RKO (cell line): Measurements from ENCODE around the gene CCDC74A.
"Not testable (repeated sequence)": the region's sequence is repeated elsewhere in the genome, so short reads cannot be mapped to it uniquely, and the experiment has no call there.

Experiments
- DNase-seq: peaks from one replicate; pipeline ENCODE4 v3.0.0-alpha.2; 2016; ENCODE audit warnings: low spot score

Gene CCDC74A

GRCh38 chr2:131503587-131503986 lies 24.1 kb upstream of the CCDC74A start:
- DNase-seq, result not testable (repeated sequence)

GRCh38 chr2:131504082-131504750 lies 23.5 kb upstream of the CCDC74A start:
- DNase-seq, result not testable (repeated sequence)

GRCh38 chr2:131509615-131510014 lies 18.1 kb upstream of the CCDC74A start:
- DNase-seq, result no peak

- DNase-seq, result not testable (repeated sequence)
These were observed 16.3 kb upstream of the CCDC74A start for GRCh38 chr2:131511291-131511968.

- DNase-seq, result not testable (repeated sequence)
These were observed 15.5 kb upstream of the CCDC74A start for GRCh38 chr2:131511969-131512870.

- DNase-seq, result not testable (repeated sequence)
These were observed 13.1 kb upstream of the CCDC74A start for GRCh38 chr2:131514408-131515166.

GRCh38 chr2:131515235-131515634 lies 12.5 kb upstream of the CCDC74A start:
- not testable (repeated sequence) for DNase-seq

GRCh38 chr2:131516011-131516410 lies 11.7 kb upstream of the CCDC74A start:
- no peak for DNase-seq

- DNase-seq, result not testable (repeated sequence)
These were observed 11.1 kb upstream of the CCDC74A start for GRCh38 chr2:131516621-131517020.

GRCh38 chr2:131517106-131517831 lies 10.4 kb upstream of the CCDC74A start:
- DNase-seq, result no peak

- DNase-seq, result not testable (repeated sequence)
These were observed 9.8 kb upstream of the CCDC74A start for GRCh38 chr2:131517856-131518255.

- not testable (repeated sequence) for DNase-seq
These were observed 9.2 kb upstream of the CCDC74A start for GRCh38 chr2:131518531-131518930.

- no peak for DNase-seq
These were observed 8.2 kb upstream of the CCDC74A start for GRCh38 chr2:131519466-131519865.

GRCh38 chr2:131519871-131520470 lies 7.7 kb upstream of the CCDC74A start:
- DNase-seq, result not testable (repeated sequence)

GRCh38 chr2:131520526-131520925 lies 7.2 kb upstream of the CCDC74A start:
- DNase-seq, result no peak

GRCh38 chr2:131521524-131521923 lies 6.2 kb upstream of the CCDC74A start:
- not testable (repeated sequence) for DNase-seq

- no peak for DNase-seq
These were observed 5.5 kb upstream of the CCDC74A start for GRCh38 chr2:131521961-131522781.

GRCh38 chr2:131525256-131525655 lies 2.4 kb upstream of the CCDC74A start:
- DNase-seq, result not testable (repeated sequence)

- DNase-seq, result not testable (repeated sequence)
These were observed 1.5 kb downstream of the CCDC74A start for GRCh38 chr2:131528981-131529863.
